Hepatic stellate cell (primary cell): ENCODE data around the gene KDM4C.
A peak's percentile ranks its signal among the peaks of the same experiment; 100 is the strongest.

ENCODE experiments used
- DNase-seq: peaks from one replicate; pipeline ENCODE4 v3.0.0; 2011; ENCODE audit warnings: low spot score

Gene KDM4C

GRCh38 chr9:6904371-6904770 is 146.6 kb downstream of the KDM4C start:
- DNase-seq: no peak

DNA sequence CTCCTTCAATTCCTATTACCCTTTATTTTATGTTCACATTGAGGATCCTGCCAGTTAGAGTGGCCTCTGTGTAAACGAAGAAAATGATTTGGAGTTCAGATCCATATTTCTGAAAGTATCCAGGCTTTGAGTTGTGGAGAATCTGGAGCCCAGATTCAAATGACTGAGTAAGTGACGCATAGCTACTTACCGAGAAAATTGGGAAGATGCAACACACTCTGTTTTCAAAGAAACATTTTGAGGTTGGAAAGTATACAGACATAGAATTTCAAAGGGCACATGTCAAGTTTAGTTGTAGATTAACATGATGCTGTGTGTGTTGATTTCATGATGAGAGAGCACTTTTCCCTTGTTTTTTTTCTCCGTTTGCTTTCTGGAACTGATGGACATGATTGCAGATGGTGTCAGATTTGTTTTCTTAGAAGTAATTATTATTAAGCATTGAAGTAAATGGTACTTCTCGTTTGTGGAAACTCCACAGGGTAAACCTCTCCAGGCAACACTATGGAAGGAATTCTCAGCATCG is 148.1 kb downstream of the KDM4C start:
- no peak for DNase-seq

- no peak for DNase-seq
These were observed 150.1 kb downstream of the KDM4C start for GRCh38 chr9:6907772-6908381.

DNA sequence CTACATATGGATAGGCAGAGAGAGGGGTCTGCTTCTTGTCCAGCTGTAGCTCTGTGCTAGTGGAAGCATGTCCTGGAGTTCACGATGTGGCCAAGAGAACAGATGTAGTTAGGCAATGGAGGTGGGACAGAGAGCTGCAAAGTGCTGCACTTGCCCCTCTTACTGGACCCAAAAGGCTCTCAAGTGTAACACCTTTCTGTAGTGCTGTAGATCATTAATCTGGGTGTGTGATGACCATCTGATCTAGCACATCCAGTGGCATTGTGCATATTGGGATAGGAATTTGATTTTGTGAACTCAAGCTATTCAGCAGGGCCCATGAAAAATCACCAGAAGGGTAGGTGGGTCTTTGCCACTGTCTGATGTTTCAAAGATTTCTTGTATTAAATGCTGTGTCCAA is 151.4 kb downstream of the KDM4C start:
- DNase-seq: no peak

DNA sequence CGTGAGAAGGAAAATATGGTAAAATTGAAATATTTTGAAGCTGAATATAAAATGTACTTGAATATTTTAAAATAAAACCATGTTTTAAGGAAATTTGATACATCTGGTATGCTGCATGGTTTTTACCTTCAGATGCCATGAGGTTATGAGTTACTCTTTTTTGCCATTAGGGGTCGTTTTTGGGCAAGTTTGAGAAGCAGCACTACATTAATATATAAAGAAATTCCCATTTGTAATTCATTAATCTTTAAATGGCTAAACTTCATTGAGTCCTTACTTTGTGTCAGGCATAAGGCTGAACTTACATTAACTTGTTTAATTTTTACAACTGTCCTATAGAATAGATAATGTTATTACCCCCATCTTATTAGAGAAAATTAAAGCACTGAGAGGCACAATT is 152.3 kb downstream of the KDM4C start:
- peak; percentile 7 for DNase-seq

- no peak for DNase-seq
These were observed 152.7 kb downstream of the KDM4C start for GRCh38 chr9:6910497-6910896.

DNA sequence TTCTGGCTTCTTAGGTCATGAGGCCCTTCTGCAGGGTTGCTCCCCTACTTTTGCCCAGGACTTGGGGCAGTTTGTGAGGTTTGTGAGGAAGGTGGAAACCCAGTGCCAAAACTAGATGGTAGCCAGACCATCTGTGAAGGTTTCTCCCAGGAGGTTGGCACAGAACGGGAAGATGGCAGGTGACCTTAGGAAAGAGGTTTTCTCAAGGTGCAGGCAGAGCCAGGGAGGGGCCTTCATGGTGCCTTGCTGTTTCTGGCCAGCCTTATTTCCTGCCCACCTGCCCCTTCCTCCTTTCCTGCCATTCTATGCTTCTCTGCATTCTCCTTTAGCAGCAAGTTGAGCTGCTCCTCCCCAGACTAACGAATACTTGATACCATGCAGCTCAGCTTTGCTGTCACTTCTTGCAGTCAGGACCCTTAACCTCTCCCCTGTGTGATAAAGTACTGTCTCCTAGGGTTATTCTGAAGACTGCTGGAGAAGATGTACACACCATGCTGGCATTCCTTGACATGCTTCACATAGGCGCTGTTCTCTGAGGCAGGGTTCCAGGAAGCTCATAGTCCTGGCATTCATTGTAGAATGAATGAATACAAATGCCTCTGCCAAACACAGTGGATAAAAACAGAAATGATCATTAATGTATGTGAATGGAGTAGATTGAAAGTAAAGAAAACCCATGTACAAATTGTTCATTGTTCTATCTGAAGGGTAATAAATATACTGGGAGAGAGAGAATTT is 154.3 kb downstream of the KDM4C start:
- DNase-seq: no peak

- DNase-seq: no peak
These were observed 157.9 kb downstream of the KDM4C start for GRCh38 chr9:6915635-6916034.

DNA sequence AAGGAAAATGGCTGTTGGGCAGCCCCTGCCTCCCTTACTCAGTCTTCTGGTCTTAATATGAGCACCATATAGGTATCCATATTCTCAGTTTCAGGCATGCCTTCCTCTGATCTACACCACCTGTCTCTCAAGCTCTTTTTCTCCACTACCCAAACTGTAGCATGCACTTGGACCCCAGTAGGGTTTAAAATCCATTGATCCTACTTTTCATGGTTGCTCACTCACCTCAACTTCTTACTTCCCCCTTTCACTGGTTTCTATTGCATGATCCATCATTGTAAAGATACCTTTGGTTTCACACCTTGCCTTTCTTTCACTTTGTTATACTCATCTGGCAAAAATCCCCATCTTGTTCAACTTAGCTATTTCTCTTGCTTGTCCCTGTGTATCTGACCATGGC is 159.4 kb downstream of the KDM4C start:
- no peak for DNase-seq

- no peak for DNase-seq
These were observed 162.3 kb downstream of the KDM4C start for GRCh38 chr9:6920041-6920440.

DNA sequence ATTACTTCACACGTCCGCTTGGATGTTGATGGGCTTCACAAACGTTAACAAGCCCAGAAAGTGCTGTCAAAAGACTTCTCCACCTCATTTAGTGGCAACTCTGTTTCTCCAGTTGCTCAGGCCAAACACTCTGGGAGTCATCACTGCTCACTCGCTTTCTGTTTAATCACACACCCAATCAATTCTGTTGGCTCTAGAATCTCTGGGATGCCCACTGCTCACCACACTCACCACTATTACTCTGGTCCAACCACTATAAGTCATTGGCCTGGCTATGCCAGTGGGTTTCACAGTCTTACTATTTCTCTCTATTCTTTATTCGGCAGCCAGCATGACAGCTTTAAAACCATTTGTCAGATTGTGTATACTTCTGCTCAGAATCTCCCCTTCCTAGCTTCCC is 163.5 kb downstream of the KDM4C start:
- DNase-seq: no peak

DNA sequence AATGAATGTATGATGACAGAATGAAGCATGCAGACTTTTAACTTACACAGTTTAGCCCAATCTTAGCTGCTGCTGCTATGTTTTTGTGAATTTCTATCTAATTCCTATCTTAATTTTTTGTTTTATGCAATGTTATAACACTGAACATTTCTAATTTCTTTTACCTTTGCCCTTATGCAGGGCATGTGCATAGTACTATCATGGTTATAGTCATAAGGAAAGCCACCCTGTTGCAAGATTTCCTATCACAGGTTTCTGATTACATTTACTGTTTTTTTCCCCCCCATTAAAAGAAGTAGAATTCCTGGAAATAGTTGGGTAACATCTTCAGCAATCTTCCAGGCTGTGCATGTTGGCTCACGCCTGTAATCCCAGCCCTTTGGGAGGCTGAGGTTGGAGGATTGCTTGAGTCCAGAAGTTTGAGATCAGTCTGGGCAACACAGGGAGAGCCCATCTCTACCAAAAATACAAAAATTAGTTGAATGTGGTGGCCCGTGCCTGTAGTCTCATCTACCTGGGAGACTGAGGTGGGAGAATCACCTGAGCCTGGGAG is 164.4 kb downstream of the KDM4C start:
- no peak for DNase-seq

- no peak for DNase-seq
These were observed 164.9 kb downstream of the KDM4C start for GRCh38 chr9:6922680-6923079.

- no peak for DNase-seq
These were observed 165.3 kb downstream of the KDM4C start for GRCh38 chr9:6923086-6923485.

- DNase-seq: no peak
These were observed 166.4 kb downstream of the KDM4C start for GRCh38 chr9:6924149-6924548.

GRCh38 chr9:6924988-6925563 is 167.3 kb downstream of the KDM4C start:
- DNase-seq: no peak

DNA sequence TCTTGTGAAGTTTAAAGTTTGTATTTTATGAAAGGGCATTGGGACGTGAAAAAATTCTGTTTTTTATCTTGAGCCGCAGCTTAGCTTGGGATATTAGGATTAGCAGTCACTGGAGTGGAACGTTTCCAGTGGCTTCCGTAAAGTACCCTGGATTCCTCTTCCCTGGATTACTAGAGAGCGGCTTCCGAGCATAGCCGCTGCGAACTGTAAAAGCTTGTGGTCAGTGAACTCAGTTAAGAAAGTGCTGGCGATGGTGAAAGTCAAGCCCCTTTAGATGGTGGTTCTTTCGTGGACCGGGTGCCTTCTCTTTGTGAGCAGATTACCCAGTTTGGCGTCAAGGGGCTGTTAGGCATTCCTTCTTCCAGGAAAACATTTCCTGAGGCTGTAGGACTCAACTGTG is 168.1 kb downstream of the KDM4C start:
- no peak for DNase-seq

DNA sequence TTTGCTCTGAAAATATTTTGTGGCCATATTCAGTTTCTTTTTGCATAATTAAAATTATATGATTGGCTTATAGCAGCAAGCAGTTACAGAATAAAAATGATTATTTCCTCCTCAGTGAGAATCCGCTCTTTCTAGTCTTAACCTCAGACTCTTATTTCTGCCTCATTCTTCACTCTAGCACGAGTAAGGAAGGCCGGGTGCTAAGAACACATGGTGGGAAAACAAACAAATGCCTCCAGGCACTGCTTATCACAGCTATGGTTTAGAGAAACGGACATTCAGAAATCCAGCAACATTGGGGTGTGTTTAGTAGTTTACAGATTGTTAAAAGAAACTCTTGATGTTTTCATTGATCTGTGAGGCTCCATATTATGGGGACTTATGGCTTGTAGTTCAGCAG is 168.7 kb downstream of the KDM4C start:
- no peak for DNase-seq

DNA sequence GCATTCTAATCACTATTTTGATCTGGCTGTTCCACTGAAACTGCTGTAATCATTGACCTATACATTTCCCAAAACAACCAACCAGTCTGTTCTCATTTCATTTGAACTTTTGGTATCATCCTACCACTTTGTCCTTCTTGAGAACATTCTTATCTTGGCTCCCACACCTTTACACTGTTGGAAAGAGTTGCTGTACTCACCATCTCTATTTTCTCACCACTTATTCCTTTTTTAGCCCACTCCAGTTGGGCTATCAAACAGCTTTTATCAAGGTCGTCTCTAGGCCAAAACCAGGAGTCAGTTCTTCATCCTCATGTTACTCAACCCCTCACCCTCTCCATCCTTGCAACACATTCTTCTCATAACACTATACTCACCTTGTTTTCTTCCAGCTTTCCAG is 170.1 kb downstream of the KDM4C start:
- DNase-seq: no peak

GRCh38 chr9:6928863-6929262 is 171.1 kb downstream of the KDM4C start:
- DNase-seq: no peak

- no peak for DNase-seq
These were observed 171.9 kb downstream of the KDM4C start for GRCh38 chr9:6929441-6930215.

GRCh38 chr9:6930827-6931226 is 173.1 kb downstream of the KDM4C start:
- DNase-seq: peak; percentile 38
